B cell (primary cell): ENCODE data around the gene TRABD2B. TPM values are rescaled to one million over a fixed set of nuclear protein-coding genes. Genes with fewer than 3 reads are reported as not detected.

Experiments used
- ATAC-seq: fragments of 200-7000 bp; cut with Tn5 transposase; one replicate; pipeline ENCODE4 v1.10.0; 2021; ENCODE audit warnings: low read depth, mild to moderate bottlenecking, moderate number of reproducible peaks, moderate library complexity
- CTCF ChIA-PET: fragments of 350-600 bp; sonication (Branson Sonifier 250); formaldehyde crosslinking; loops from one replicate; lab custom pipeline; 2021; ENCODE audit warnings: antibody characterized with exemption, inconsistent platforms; lab: Charles Lee
- POLR2A ChIA-PET: fragments of 350-600 bp; sonication (Branson Sonifier 250); formaldehyde crosslinking; loops from one replicate; lab custom pipeline; 2021; ENCODE audit warnings: antibody characterized with exemption; lab: Charles Lee
- DNase-seq: peaks from one replicate; pipeline ENCODE4 v3.0.0; 2013
- H2AFZ ChIP-seq: 2 replicates; pipeline ENCODE4 v1.6.1; 2012; ENCODE audit warnings: mild to moderate bottlenecking, low read depth, low read length; ENCODE audit not compliant: insufficient read depth, poor library complexity, severe bottlenecking
- H3K27ac ChIP-seq, 2 donors: 1 replicate in 1 of 2; 2 replicates in 1 of 2; pipeline ENCODE4 v1.5.1; 2012 to 2013; ENCODE audit warnings: low read length in 2 of 2, mild to moderate bottlenecking in 2 of 2, moderate library complexity in 1 of 2
- H3K27me3 ChIP-seq, 4 experiments: fragments of 200-600 bp in 1 of 4; sonication (generic) in 1 of 4; replicated peaks in 1 of 4; 1 replicate in 2 of 4; 2 replicates in 2 of 4; pipeline versions ENCODE4 v1.6.1 to v1.7.0; 2013 to 2016; ENCODE audit warnings: low read length in 3 of 4, mild to moderate bottlenecking in 2 of 4, mixed read lengths in 1 of 4, moderate library complexity in 1 of 4; ENCODE audit not compliant: insufficient read depth in 4 of 4, control insufficient read depth in 3 of 4; ENCODE audit errors: control extremely low read depth in 1 of 4
- H3K36me3 ChIP-seq, 2 experiments: replicated peaks in 1 of 2; 1 replicate in 1 of 2; 2 replicates in 1 of 2; pipeline versions ENCODE4 v1.6.1 to v1.7.1; 2013; ENCODE audit warnings: low read length in 1 of 2; ENCODE audit not compliant: insufficient read depth in 2 of 2, control insufficient read depth in 1 of 2; ENCODE audit errors: control extremely low read depth in 1 of 2, extremely low read depth in 1 of 2
- H3K4me1 ChIP-seq, 2 donors: fragments of 200-600 bp in 1 of 2; sonication (generic) in 1 of 2; 1 replicate in 1 of 2; 2 replicates in 1 of 2; pipeline versions ENCODE4 v1.5.1 to v1.6.1; 2013 to 2017; ENCODE audit warnings: low read length in 2 of 2; ENCODE audit not compliant: control insufficient read depth in 2 of 2, insufficient read depth in 2 of 2
- H3K4me2 ChIP-seq: replicated peaks from 2 replicates; pipeline ENCODE3; 2012; ENCODE audit warnings: mild to moderate bottlenecking, low read depth, low read length; ENCODE audit not compliant: poor library complexity, severe bottlenecking
- H3K4me3 ChIP-seq, 5 experiments: fragments of 200-600 bp in 1 of 5; sonication (generic) in 1 of 5; 1 replicate in 3 of 5; 2 replicates in 2 of 5; pipeline versions ENCODE4 v1.5.1 to v1.7.0; 2011 to 2016; ENCODE audit warnings: low read length in 4 of 5, mild to moderate bottlenecking in 4 of 5, low read depth in 2 of 5, control low read depth in 1 of 5, moderate library complexity in 1 of 5; ENCODE audit not compliant: insufficient read depth in 1 of 5; ENCODE audit errors: control extremely low read depth in 1 of 5, extremely low read depth in 1 of 5
- H3K79me2 ChIP-seq: fragments of 200-600 bp; sonication (generic); one replicate; pipeline ENCODE4 v1.6.0; 2016; ENCODE audit warnings: low read length; ENCODE audit not compliant: control insufficient read depth, insufficient read depth
- H3K9ac ChIP-seq: fragments of 200-600 bp; sonication (generic); 2 replicates; pipeline ENCODE4 v1.6.1; 2017; ENCODE audit warnings: mild to moderate bottlenecking, low read length, moderate library complexity
- H3K9me3 ChIP-seq, 3 donors: one replicate each; pipeline versions ENCODE4 v1.6.1 to v1.7.1; 2013; ENCODE audit warnings: low read length in 2 of 3; ENCODE audit not compliant: control insufficient read depth in 2 of 3, insufficient read depth in 1 of 3; ENCODE audit errors: control extremely low read depth in 1 of 3
- H4K20me1 ChIP-seq: 2 replicates; pipeline ENCODE4 v1.6.0; 2012; ENCODE audit warnings: mild to moderate bottlenecking, low read length; ENCODE audit not compliant: insufficient read depth, control insufficient read depth, poor library complexity, severe bottlenecking
- H3K27ac Mint-ChIP-seq: one replicate; pipeline ENCODE4 v1.8.0; 2021; ENCODE audit warnings: mixed read lengths
- H3K27me3 Mint-ChIP-seq: one replicate; pipeline ENCODE4 v1.8.0; 2021; ENCODE audit warnings: mixed read lengths
- H3K4me1 Mint-ChIP-seq: one replicate; pipeline ENCODE4 v1.8.0; 2021; ENCODE audit warnings: mixed read lengths
- H3K4me3 Mint-ChIP-seq: one replicate; pipeline ENCODE4 v1.8.0; 2021; ENCODE audit warnings: mixed read lengths
- H3K9me3 Mint-ChIP-seq: one replicate; pipeline ENCODE4 v1.8.0; 2022; ENCODE audit warnings: mixed read lengths; ENCODE audit not compliant: insufficient read depth
- EZH2 ChIP-seq: IDR thresholded peaks from 2 replicates; pipeline ENCODE4 v1.6.1; 2012; ENCODE audit warnings: borderline replicate concordance, low read depth, mild to moderate bottlenecking, moderate library complexity, low read length; ENCODE audit not compliant: insufficient read depth, poor library complexity, severe bottlenecking
- WGBS: methylation state at CpG from one replicate; pipeline ENCODE4 v1.1.5; 2013; ENCODE audit warnings: missing lambda C conversion rate; ENCODE audit not compliant: insufficient coverage; 5-methylcytosine and 5-hydroxymethylcytosine counted together
- intact Hi-C: fragments of 100-400 bp; cut with micrococcal nuclease; formaldehyde crosslinking; loops from one replicate; pipeline ENCODE4 v1.10.0; 2022
- polyA plus RNA-seq: library from polyadenylated mRNA; depleted of rRNA; stranded (reverse); fragments of >200 nt; gene quantifications from 2 replicates; pipeline ENCODE4 v1.2.3, GENCODE V29; 2012
- total RNA-seq, 2 donors: library from RNA; stranded (reverse); fragments of 120-200 nt in 1 of 2; gene quantifications; 1 replicate in 1 of 2; 2 replicates in 1 of 2; pipeline versions ENCODE4 v1.2.3 to v1.2.4, GENCODE V29; 2013 to 2022
- TF ChIP-seq, protein P1 (sequence below): fragments of 200-600 bp; IDR thresholded peaks from one replicate; pipeline ENCODE4 v1.8.0; 2022; ENCODE audit warnings: antibody characterized with exemption, mild to moderate bottlenecking

Gene TRABD2B
- total and polyA plus RNA-seq, 2 donors (not counting 1 experiment from before 2014, with no cell fraction given) = not detected

- POLR2A ChIA-PET = no interaction called here
- Histone ChIP-seq H3K79me2 (no peaks in the 10 kb centered on the region), H3K9ac (no peak overlapping the region), H3K27ac (no peak overlapping the region), H3K4me3 (no peak overlapping the region), H3K4me2 (no peak overlapping the region), H3K36me3 (no peaks in the 10 kb centered on the region), H3K9me3 (peaks cover 0 to 3% (median 0%) of the 10 kb centered on the region in 3 donors), H4K20me1 (no peaks in the 10 kb centered on the region), H2AFZ (no peak overlapping the region), H3K4me1 (no peaks in the 10 kb centered on the region), H3K27me3 (peaks cover 0 to 3% (median 0%) of the 10 kb centered on the region in 4 experiments)
- H3K4me3 Mint-ChIP-seq = no peak overlapping the region
- H3K27ac Mint-ChIP-seq = no peak overlapping the region
- ATAC-seq (no peak), DNase-seq (no peak)
- peaks cover 3% of the 10 kb centered on the region for H3K27me3 Mint-ChIP-seq
- no peaks in the 10 kb centered on the region for H3K4me1 Mint-ChIP-seq
- WGBS = 91% methylated on average over 7 of the region's 11 CpGs
- H3K9me3 Mint-ChIP-seq = no peaks in the 10 kb centered on the region
- intact Hi-C loops = no loop called here
- CTCF ChIA-PET = no interaction called here
- no peak for TF ChIP-seq EZH2
- TF ChIP-seq, protein P1, sequence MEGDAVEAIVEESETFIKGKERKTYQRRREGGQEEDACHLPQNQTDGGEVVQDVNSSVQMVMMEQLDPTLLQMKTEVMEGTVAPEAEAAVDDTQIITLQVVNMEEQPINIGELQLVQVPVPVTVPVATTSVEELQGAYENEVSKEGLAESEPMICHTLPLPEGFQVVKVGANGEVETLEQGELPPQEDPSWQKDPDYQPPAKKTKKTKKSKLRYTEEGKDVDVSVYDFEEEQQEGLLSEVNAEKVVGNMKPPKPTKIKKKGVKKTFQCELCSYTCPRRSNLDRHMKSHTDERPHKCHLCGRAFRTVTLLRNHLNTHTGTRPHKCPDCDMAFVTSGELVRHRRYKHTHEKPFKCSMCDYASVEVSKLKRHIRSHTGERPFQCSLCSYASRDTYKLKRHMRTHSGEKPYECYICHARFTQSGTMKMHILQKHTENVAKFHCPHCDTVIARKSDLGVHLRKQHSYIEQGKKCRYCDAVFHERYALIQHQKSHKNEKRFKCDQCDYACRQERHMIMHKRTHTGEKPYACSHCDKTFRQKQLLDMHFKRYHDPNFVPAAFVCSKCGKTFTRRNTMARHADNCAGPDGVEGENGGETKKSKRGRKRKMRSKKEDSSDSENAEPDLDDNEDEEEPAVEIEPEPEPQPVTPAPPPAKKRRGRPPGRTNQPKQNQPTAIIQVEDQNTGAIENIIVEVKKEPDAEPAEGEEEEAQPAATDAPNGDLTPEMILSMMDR = no peak
Measured at GRCh38 chr1:47772960-47773682, 224.1 kb downstream of the TRABD2B start.

DNA sequence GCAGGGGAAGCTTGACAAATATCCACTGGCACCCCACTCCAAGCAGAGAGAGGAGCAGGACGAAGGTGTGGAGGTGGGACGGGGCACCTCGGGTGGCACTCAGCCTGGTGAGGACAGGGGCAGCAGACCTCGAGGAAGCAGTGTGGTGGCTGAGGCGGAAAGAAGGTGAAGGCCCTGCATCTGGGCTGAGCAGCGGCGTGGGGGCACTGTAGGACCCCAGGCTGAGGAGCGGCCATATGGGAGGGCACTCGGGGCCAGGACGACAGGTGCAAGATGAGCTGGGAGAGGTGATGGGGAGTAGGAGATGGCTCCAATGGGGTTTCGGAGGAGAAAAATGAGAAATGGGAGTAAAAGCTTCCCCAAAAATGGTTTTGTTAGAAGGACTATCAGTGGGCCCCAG lies 224.9 kb downstream of the TRABD2B start:
- Histone ChIP-seq H3K4me2 (no peak overlapping the region), H3K27me3 (peaks cover 0 to 3% (median 0%) of the 10 kb centered on the region in 4 experiments), H3K79me2 (no peaks in the 10 kb centered on the region), H3K4me3 (no peak overlapping the region), H3K9ac (no peak overlapping the region), H4K20me1 (no peaks in the 10 kb centered on the region), H3K27ac (no peak overlapping the region), H2AFZ (no peak overlapping the region), H3K36me3 (no peaks in the 10 kb centered on the region), H3K9me3 (peaks cover 0 to 3% (median 0%) of the 10 kb centered on the region in 3 donors), H3K4me1 (no peaks in the 10 kb centered on the region)
- ATAC-seq (no peak), DNase-seq (no peak)
- intact Hi-C loops = no loop called here
- H3K27ac Mint-ChIP-seq = no peak overlapping the region
- H3K4me1 Mint-ChIP-seq = no peaks in the 10 kb centered on the region
- peaks cover 3% of the 10 kb centered on the region for H3K27me3 Mint-ChIP-seq
- TF ChIP-seq, protein P1 = no peak
- TF ChIP-seq EZH2 = no peak
- H3K4me3 Mint-ChIP-seq = no peak overlapping the region
- ChIA-PET CTCF (no interaction called here), POLR2A (no interaction called here)
- no peaks in the 10 kb centered on the region for H3K9me3 Mint-ChIP-seq
- 89% methylated on average over 11 of the region's 11 CpGs for WGBS
